Vagina (tissue), 2 donors: ENCODE data around the gene AMACR. TPM values are rescaled to one million over a fixed set of nuclear protein-coding genes. Genes with fewer than 3 reads are reported as not detected.

ENCODE experiments used
- DNase-seq, 2 donors: peaks; one replicate each; pipeline ENCODE4 v3.0.0-alpha.2; 2017; ENCODE audit errors: extremely low spot score in 2 of 2
- H3K27ac ChIP-seq: fragments of 200-600 bp; sonication (generic); one replicate; pipeline ENCODE4 v1.5.1; 2019
- H3K27me3 ChIP-seq: fragments of 200-600 bp; sonication (generic); one replicate; pipeline ENCODE4 v1.5.1; 2019
- H3K36me3 ChIP-seq, 2 donors: fragments of 200-600 bp; sonication (generic); one replicate each; pipeline ENCODE4 v1.5.1; 2017 to 2019
- H3K4me1 ChIP-seq: fragments of 200-600 bp; sonication (generic); one replicate; pipeline ENCODE4 v1.5.1; 2019
- H3K4me3 ChIP-seq, 2 donors: fragments of 200-600 bp; sonication (generic); 1 replicate in 1 of 2; 2 replicates in 1 of 2; pipeline ENCODE4 v1.5.1; 2016 to 2019
- H3K9me3 ChIP-seq: fragments of 200-600 bp; sonication (generic); one replicate; pipeline ENCODE4 v1.5.1; 2019
- CTCF ChIP-seq, 3 experiments: fragments of 450-650 bp in 2 of 3; fragments of 200-600 bp in 1 of 3; sonication (generic) in 1 of 3; IDR thresholded peaks; one replicate each; pipeline ENCODE4 v1.5.1; 2017 to 2019; ENCODE audit warnings: antibody characterized with exemption in 3 of 3, mild to moderate bottlenecking in 2 of 3, moderate library complexity in 2 of 3
- POLR2A ChIP-seq, 2 donors: fragments of 450-650 bp; IDR thresholded peaks; one replicate each; pipeline ENCODE4 v1.6.1; 2017; ENCODE audit warnings: antibody characterized with exemption in 2 of 2, mild to moderate bottlenecking in 2 of 2, moderate library complexity in 2 of 2
- POLR2AphosphoS5 ChIP-seq, 2 donors: sonication (generic); formaldehyde crosslinking; IDR thresholded peaks; one replicate each; pipeline ENCODE4 v1.9.0; 2017; ENCODE audit warnings: antibody characterized with exemption in 2 of 2, mild to moderate bottlenecking in 2 of 2, low read depth in 1 of 2; ENCODE audit not compliant: insufficient read depth in 1 of 2
- intact Hi-C: fragments of 100-400 bp; cut with DNase I; formaldehyde crosslinking; loops from one replicate; pipeline ENCODE4 v1.15.1; 2023
- total RNA-seq: library from RNA; depleted of rRNA; stranded (reverse); fragments of >200 nt; gene quantifications from one replicate; pipeline ENCODE4 v1.2.3, GENCODE V29; 2016

AMACR gene
- total RNA-seq, 1 donor from 2014 or later = 4.9 TPM

DNA sequence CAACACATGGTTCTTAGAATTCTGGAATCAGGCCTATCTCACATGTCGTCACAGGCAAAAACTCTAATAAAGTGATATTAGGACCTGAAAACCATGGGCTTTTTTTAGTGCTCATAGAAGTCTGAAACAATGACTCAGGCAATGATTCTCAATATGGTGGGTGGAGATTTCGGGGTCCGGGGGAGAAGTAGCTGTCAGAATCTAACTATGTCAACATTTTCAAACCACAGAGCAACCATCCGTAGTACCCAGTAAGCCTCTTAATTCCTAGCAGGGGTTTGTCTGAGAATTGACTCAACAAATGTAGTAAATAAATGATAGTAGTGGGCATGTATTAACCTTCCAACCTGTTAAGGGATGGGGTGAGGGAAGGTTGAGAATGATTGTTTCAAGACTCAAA, 2.6 kb downstream of the AMACR start:
- DNase-seq = no peak
- Histone ChIP-seq H3K36me3 (peaks cover 0 to 33% of the 10 kb centered on the region in 2 donors), H3K27me3 (no peaks in the 10 kb centered on the region), H3K4me1 (peaks cover 28% of the 10 kb centered on the region), H3K9me3 (no peaks in the 10 kb centered on the region), H3K4me3 (no peak overlapping the region), H3K27ac (no peak overlapping the region)
- no peak for TF ChIP-seq POLR2A (IDR thresholded peaks at IDR 0.05)
- no peak for TF ChIP-seq POLR2AphosphoS5 (IDR thresholded peaks at IDR 0.05; ENCODE audit: insufficient read depth in 1 of 2, low read depth in 1 of 2)
- TF ChIP-seq CTCF (IDR thresholded peaks at IDR 0.05) = no peak
- intact Hi-C loops = no loop called here

DNA sequence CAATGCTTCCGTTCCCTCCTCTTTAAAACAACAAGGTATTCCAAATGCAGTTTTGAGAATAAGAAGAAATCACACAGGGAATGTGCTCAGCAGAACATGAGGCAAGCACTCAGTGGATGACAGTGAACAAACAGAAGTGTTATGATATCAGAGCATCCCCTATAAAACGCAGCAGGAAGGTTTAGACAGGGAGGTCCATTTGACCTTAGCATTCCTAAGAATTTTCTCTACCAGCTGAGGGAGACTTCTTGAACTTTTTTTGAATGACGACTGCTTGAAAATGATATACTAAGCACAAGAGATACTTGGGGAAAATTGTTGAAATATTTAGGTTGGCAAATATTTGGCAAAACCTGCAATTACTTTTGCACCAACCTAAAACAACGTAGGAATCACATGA, 3.9 kb downstream of the AMACR start:
- H3K9me3 ChIP-seq = no peaks in the 10 kb centered on the region
- no peaks in the 10 kb centered on the region for H3K27me3 ChIP-seq
- DNase-seq = no peak
- intact Hi-C loops = no loop called here
- no peak for TF ChIP-seq CTCF (IDR thresholded peaks at IDR 0.05)
- H3K4me3 ChIP-seq = no peak overlapping the region
- peaks cover 27% of the 10 kb centered on the region for H3K4me1 ChIP-seq
- no peak overlapping the region for H3K27ac ChIP-seq
- H3K36me3 ChIP-seq = peaks cover 0 to 33% of the 10 kb centered on the region in 2 donors

GRCh38 chr5:34002629-34003328, 5.1 kb downstream of the AMACR start:
- no peak overlapping the region for H3K4me3 ChIP-seq
- no peaks in the 10 kb centered on the region for H3K27me3 ChIP-seq
- no peaks in the 10 kb centered on the region for H3K9me3 ChIP-seq
- intact Hi-C loops = no loop called here
- H3K27ac ChIP-seq = no peak overlapping the region
- peaks cover 0 to 40% of the 10 kb centered on the region in 2 donors for H3K36me3 ChIP-seq
- no peak for DNase-seq
- peaks cover 21% of the 10 kb centered on the region for H3K4me1 ChIP-seq
- TF ChIP-seq CTCF (IDR thresholded peaks at IDR 0.05) (no peak), POLR2AphosphoS5 (IDR thresholded peaks at IDR 0.05; ENCODE audit: insufficient read depth in 1 of 2, low read depth in 1 of 2) (no peak), POLR2A (IDR thresholded peaks at IDR 0.05) (no peak)

DNA sequence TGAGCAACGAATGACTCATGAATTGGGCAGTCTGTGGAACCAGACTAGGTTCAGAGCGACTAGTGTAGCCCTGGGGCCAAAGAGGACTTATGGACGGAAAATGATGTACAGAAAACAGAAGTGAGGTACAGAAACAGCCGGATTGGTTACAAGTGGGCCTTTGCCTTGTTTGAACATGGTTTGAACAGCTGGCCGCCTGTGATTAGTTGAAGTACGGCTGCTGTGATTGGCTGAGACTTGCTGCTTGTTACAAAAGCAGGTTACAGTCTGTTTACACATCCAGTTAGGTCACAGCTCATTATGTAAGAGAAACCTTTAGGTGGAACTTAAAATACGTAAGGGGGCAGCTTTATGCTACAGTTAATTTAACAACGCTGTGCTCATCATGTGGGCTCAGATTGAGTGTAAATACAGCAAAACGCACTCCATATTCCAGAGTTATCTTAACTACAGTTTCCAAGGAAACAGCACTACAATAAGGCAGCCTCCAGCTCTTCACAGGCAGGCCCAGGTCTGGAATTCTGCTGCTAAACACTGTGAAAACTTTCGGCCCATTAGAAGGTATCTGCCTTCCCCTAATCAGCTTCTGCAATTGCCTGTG, 6.5 kb downstream of the AMACR start:
- no peak overlapping the region for H3K27ac ChIP-seq
- H3K4me1 ChIP-seq = peaks cover 12% of the 10 kb centered on the region
- no peaks in the 10 kb centered on the region for H3K9me3 ChIP-seq
- no peak overlapping the region for H3K4me3 ChIP-seq
- TF ChIP-seq POLR2A (IDR thresholded peaks at IDR 0.05) (no peak), POLR2AphosphoS5 (IDR thresholded peaks at IDR 0.05; ENCODE audit: insufficient read depth in 1 of 2, low read depth in 1 of 2) (no peak), CTCF (IDR thresholded peaks at IDR 0.05) (no peak)
- no peaks in the 10 kb centered on the region for H3K27me3 ChIP-seq
- peaks cover 0 to 40% of the 10 kb centered on the region in 2 donors for H3K36me3 ChIP-seq
- DNase-seq = no peak
- intact Hi-C loops = no loop called here

DNA sequence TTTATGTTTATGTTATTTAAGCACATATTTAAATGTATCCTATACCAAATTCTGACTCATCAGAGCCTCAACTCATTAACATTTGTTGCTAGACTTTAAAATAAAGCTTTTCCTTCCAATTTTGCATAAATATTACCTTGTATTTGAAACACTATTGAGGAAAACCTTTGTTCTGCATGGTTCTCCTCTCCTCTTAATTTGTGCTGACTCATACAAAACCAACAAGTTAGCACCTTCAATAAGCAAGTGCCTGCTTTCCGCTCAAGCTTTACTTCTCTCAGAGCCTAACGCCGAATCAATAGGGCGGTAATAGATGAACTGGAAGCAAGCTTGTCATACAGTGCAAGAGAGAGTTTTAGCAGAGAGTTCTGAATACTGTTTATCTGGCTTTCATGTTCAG, 7.9 kb downstream of the AMACR start:
- H3K4me1 ChIP-seq = no peaks in the 10 kb centered on the region
- H3K27me3 ChIP-seq = no peaks in the 10 kb centered on the region
- no peak overlapping the region for H3K27ac ChIP-seq
- intact Hi-C loops = no loop called here
- no peak for DNase-seq
- H3K9me3 ChIP-seq = no peaks in the 10 kb centered on the region
- no peak for TF ChIP-seq POLR2AphosphoS5 (IDR thresholded peaks at IDR 0.05; ENCODE audit: insufficient read depth in 1 of 2, low read depth in 1 of 2)
- TF ChIP-seq CTCF (IDR thresholded peaks at IDR 0.05) = no peak
- no peak for TF ChIP-seq POLR2A (IDR thresholded peaks at IDR 0.05)
- peaks cover 0 to 33% of the 10 kb centered on the region in 2 donors for H3K36me3 ChIP-seq
- no peak overlapping the region for H3K4me3 ChIP-seq
